ENCODE measurements around the gene PKIG.
"Not testable (repeated sequence)": the region's sequence is repeated elsewhere in the genome, so short reads cannot be mapped to it uniquely, and the experiment has no call there.

The PKIG gene

DNA sequence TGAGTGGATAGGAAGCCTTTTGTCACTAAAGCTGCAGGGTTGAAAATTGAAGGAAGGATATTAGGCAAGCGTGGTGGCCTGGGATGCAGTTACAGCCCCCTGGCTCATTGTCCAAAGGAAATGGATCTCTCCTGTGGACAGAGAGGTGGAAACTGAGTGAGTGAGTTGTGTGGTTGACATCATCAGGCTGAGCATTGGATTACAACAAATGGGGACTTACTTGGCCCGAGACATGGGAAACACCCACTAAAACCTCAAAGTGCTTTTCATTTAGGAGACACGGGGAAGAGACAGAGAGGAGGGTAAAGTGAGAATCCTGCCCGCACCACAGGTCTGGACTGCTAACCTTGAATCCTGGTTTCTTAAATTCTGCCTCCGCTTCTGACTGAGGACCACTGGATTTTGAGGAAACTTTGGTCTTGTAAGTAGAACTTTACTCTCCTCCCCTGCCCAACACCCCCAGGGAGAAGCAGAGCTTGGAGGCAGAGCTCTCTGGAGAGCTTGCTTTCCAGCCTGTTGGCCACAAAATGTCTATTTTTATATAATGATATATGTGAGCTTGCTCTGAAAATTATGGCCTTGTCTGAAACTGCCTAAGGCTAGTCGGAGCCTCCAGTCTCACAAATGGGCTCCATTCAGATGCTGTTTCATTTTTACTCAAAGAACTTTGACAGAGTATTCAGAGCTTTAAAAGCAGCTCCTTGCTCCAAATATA lies at the start of gene PKIG:
TSS of gene PKIG (plus strand) at position 269 of the 715 bp plus-strand sequence. CDS start 31,978 bp downstream, outside the sequence.
- DNase-seq (ENCODE audit: low spot score), result no peak

DNA sequence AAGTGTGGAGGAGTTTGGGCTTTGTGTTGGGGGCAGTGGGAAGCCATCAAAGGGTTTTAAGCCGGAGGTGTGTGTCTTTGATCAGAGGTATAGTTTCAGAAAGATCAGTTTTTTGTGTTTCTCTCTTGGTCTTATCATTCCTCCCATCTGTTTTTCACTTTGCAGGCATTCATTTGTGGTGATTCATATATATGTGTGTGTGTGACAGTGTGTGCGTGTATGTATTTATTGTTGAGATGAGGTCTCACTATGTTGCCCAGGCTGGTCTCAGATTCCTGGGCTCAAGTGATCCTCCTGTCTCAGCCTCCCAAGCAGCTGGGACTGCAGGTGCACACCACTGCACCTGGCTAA lies 49.4 kb upstream of the PKIG start:
- DNase-seq (ENCODE audit: low spot score), result no peak

DNA sequence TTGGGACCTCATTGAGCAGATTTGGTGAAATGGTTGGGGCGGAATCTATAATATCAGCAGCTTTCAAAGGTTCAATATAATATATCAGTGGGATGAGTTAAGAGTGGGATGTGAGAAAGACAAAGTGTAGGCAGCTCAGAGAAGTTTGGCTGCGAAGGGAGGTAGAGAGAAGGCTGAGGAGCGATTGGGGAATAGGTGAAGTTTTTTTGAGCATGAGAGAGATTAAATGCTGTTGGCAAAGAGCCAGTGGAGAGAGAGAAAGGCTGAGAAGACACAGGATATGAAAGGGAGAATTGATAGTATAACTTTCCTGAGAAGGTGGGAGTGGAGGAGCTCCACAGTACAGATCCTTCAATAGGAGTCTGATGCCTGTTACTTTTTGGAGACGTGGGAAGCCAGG lies 48.5 kb upstream of the PKIG start:
- DNase-seq (ENCODE audit: low spot score), result no peak

DNA sequence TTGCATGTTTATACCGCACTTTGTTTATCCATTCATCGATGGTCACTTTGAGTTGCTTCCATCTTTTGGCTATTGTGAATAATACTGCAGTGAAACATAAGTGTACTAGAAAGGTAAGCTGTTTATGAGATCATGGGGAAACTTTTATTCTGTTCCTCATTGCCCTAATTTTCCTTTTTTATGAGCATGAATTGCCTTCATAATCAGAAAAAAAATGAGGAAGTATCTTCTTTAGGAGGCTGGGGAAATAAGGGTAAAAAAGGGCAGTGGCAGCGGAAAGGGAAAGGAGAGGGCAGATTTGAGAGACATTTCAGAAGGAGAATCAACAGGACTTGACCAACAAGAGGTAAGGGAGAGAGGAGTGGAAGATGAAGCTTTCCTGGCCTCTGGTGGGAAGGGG lies 46.2 kb upstream of the PKIG start:
- no peak for DNase-seq (ENCODE audit: low spot score)

DNA sequence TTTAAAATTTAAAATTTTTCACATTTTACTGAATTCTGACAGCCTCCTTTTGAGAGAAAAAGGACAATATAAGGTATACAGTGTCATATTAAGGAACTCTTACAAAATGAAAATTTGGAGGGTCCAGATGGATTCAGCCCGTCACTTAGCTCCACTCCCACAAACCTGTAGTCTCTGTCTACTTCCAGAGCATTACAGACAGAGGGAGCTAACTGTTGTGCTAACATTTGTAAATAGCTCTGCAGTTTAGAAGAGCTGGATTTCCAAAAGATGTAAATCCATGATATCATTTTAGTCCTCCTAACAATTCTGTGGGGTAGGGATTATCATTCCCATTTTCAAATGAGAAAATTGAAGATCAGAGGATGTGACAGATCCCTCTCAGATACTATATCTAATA lies 44.4 kb upstream of the PKIG start:
- DNase-seq (ENCODE audit: low spot score), result no peak

DNA sequence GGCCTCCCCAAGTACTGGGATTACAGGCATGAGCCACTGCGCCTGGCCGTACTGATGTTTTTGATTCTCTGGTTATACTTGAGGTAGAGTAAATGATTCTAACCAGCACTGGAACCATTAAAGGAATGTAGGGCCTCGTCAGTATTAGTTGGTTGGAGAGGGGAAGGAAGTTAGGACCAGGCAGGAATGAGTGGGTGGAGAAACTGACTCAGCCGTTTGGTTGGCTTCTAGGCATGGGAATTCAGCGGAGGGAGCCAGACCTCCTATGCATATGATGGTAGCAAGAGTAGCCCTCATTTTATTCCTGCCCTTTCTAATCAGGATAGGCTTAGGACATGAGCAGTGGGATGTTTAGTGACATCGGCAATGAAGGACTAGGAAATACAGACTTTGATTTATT lies 41.5 kb upstream of the PKIG start:
- no peak for DNase-seq (ENCODE audit: low spot score)

DNA sequence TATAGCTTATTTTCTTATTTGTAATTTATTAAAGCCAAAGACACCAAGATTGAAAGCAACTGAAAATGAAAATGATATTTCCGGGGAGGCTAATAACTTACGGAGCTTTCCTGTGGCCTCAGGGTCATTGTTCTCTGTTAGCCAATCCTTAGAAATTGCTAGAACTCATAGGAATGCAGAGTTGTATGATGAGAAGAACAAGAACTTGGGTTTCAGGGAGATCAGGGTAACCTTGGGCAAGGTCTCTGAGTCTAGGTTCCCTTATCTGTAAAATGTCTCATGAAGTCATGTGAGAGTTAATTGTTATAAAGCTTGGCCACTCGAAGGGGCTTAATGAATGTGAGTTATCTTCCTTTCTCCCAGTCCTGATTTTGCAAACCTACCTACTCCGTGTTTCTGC lies 40.4 kb upstream of the PKIG start:
- DNase-seq (ENCODE audit: low spot score), result no peak

DNA sequence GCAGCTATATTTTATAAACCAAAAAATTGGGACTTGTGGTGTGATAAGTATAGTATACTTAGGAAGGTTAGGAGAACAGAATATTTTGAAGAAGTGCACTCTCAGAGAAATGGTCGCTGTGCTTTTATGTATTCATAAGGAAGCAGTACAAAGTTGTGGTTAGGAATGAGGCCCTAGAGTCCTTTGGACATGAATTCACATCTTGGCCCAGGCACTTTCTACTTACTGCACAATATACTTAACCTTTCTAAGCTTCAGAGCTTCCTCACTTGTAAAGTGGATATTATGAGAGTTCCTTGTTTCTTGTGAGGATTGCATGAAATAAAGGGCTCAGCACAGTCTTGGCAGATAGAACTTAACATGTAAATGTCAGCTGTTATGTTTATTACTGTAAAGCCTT lies 39.5 kb upstream of the PKIG start:
- no peak for DNase-seq (ENCODE audit: low spot score)

DNA sequence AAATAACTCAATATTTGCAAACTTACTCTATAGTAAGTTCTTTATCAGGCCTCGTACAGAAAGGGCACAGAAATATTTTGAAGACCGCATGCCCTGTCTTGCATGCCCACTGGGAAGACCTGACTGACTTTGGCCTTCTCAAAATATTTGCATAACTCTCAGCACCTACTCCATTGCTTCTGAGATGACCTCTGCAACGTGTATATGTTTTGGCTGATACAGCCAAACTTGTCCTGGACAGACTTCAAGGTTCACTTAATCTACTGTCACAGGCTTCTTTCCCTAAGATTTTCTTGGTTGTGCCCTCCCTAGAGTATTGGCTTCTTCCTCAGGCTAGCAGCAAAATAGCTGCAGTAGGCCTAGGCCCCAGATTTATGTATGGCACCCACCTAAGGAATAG lies 39.0 kb upstream of the PKIG start:
- DNase-seq (ENCODE audit: low spot score), result no peak

DNA sequence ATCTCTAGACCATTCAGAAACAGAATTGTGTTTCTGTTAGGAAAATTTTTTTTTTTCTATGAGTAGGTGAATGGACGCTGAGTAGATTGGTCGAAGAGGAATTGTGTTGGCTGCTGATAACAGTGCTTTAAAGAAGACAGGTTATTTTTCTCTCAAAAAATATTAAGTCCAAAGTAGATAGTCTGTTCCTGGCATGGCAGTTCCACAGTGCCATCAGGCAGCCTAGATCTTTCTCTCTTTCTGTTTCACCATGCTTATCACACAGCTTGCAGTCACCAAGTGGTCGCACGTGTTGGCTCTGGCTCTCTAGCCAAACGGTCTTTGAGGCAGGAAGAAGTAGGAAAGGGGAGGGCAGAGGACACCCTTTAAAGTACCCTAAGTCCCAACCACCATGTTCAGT lies 38.1 kb upstream of the PKIG start:
- DNase-seq (ENCODE audit: low spot score), result no peak

DNA sequence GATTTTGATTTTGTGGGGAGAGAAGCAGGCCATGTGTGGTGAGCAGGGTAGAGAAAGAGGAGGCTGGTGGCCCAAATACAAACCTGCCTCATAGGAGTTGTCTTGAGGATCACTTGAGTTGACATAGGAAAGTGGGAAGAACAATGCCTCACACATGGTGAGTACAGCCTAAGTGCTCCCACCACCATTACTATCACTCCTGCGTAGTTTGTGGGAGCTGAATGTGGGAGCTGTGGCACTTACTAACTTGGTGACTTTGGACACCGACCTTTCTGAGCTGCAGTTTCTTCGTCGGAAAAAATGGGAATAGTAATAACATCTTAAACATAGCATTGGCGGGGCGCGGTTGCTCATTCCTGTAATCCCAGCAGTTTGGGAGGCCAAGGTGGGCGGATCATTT lies 35.0 kb upstream of the PKIG start:
- no peak for DNase-seq (ENCODE audit: low spot score)

DNA sequence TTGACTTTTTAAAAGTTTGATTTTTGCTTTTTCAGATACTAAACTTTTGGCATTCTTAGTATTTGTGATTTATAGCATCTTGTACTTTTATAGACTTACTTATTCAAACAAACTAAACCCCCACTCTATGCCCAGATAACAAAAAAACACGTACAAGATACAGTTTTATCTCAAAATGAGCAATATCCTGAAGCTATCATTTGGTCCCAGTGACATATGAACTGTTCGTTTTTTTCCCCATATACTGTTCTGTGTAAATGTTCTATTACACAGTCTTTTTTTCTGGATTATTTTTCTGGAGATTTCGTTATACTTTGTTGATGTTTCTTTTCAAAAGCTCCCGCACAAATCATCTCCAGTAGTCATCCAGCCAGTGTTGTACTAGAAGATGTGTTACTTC lies 33.3 kb upstream of the PKIG start:
- no peak for DNase-seq (ENCODE audit: low spot score)

DNA sequence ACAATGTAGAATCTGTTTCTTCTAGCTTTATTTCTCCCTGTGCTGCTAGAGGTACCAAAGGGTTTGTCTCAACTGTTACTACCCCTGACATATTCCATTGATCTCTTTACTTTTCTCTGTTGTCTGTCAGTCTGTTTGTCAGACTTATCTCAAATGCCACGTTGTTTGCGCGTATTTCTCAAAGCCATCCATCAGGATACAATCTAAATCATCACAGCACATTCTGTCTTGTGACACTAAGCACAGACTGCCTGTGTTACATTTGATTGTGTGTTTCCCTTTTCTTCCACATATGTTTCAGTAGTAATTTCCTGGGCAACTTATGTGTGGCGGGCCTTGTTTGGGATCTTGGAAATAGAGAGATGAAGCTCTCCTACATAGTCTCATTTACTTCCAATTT lies 30.3 kb upstream of the PKIG start:
- no peak for DNase-seq (ENCODE audit: low spot score)

DNA sequence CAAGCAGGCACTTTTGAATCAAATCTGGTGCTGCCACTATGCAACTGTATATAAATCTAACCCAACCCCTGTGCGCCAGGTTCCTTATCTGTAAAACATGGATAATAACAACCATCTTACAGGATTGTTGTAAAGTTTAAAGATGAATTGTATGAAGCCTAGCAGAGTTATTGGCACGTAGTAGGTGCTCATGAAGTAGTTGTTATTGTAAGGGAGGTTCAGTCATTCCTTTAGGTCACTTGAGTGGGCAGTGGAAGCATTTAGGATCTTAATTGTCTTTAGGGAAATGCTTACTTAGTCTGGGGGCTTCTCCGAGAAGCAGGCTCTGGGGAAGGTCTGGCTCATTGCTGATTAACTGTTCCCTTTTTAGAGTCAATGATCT lies 29.8 kb upstream of the PKIG start:
- no peak for DNase-seq (ENCODE audit: low spot score)

DNA sequence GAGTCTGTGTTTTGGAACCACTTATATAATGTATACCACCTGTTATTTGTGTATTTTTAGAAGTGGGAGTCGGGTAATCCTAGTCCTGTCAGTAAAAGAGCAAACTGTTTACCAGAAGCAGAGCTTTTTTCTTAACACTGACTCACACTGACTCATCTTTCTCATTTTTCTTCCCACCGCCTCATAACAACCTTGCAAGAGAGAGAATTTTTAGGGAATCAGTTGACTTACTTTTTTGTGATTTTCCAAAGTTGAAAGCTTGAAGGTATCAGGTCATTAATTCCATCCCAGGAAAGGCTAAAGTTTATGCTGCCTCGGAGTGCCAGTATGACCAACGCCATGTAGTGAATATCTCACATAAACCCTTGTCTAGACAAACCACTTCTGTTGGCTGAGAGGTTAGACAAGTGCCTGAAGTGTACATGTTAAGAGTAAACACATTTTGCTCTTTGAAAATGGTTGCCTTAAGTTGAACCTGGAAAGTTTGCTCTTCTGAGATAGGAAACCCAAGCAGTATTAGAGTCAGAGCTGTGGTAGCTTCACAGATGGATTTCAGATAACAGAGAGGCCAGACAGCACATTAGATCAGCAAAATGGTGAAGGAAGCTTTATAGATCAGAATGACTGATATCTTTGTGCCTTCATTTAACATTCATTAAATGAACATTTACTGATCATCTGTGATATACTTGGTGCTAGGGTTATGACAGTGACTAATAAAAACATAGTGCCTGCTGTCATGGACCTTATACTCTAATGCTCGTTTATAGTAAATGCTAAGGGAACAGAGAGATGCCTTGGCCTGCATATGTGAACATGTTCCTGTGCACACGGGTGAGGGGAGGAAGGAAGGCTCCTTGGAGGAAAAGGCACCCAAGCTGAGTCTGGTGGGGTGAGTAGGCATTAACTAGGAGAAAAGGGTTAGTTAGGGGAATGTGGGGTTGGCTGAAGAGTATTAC lies 29.1 kb upstream of the PKIG start:
- DNase-seq (ENCODE audit: low spot score), result no peak

DNA sequence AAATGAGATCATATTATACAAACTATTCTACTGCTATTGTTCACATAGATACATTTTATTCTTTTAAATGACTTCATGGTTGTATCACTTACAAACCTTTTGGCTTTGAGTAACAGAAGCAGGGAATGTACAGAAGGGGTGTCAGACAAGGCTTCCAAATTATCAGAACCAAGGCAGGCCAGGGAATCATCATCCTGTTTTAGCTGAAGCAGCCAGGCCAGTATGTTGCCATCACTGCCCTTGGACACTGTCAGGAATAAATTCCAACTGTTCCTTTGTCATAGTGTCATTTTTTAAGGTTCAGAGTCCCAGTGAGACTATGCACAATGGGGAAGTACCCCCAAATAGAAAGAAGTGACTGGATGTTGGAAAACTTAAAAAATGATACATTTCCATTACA lies 23.1 kb upstream of the PKIG start:
- DNase-seq (ENCODE audit: low spot score), result no peak

DNA sequence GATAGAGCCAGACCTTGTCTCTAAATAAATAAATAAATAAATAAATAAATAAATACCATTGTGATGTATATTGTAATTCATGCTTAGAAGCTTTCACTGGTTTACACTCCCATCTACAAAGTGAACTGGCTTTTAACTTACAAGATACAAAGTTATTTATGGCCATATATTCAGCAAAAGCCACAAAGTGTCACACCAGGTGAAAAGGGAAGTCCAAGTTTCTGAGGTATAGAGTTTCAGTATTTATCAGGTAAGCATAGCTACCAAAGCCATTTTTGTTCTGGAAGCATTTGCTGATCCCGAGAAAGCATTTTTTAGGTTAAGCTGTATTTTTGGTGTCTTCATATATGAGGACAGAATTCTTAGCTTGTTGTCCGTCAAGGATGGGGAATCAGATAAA lies 22.1 kb upstream of the PKIG start:
- peak; percentile 26 for DNase-seq (ENCODE audit: low spot score)

DNA sequence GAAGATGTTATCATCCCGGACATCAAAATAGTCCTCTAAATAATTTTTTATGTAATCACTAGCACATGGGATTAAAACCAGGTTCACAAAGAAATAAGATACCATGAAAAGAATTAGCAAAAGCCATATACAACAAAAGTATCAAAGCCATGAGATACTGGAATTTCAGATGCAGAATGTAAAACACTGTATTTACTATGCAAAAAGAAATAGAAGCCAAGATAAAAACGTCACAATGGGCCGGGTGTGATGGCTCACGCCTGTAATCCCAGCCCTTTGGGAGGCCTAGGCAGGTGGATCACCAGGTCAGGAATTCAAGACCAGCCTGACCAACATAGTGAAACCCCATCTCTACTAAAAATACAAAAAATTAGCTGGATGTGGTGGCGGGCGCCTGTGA lies 21.6 kb upstream of the PKIG start:
- not testable (repeated sequence) for DNase-seq (ENCODE audit: low spot score)

DNA sequence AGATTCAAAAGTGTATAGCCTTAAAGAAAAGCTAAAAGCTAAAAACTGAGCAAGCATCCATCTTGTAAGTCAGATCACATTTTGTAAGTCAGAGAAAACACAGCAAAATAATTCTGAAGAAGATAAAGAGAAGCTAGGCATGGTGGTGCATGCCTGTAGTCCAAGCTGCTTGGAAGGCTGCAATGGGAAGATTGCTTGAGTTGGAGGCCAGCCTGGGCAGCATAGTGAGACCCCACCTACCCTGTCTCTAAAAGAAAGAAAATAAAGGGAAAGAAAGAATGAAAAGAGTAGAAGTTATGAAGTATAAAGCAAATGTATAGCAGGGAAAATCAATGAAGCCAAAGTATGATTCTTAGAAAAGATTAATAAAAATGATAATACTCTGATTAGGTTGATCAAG lies 20.5 kb upstream of the PKIG start:
- DNase-seq (ENCODE audit: low spot score), result no peak

DNA sequence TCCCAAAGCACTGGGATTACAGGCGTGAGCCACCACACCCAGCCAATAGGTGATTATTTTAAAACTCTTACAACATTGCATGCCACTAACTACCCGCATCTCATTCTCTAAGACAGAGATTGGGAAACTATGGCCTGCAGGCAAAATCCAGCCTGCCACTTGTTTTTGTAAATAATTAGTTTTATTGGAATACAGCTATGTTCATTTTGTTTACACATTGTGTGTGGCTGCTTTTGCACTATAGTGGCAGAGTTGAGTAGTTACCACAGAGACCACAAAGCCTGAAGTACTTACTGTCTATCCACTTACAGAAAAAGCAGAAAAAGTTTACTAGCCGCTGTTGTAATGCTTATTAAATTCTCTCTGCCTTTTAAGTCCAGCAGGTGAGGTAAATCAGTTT lies 16.4 kb upstream of the PKIG start:
- no peak for DNase-seq (ENCODE audit: low spot score)

DNA sequence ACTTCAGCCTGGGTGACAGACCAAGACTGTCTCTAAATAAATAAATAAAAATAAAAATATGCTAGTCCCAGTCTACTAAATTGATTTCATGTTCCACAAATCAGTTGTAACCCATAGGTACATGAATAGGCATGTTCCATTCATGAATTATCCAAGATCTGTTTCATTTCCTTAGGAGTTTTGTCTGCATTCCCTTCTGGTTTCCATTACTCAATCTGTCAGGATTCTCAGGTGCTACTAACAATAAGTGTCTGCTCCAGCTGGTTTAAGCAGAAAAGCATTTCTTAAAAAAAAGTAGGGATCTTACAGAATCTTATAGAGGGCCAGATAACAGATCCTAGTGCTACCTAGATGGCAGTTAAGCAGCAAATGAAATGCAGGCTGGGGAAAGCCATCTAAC lies 15.6 kb upstream of the PKIG start:
- DNase-seq (ENCODE audit: low spot score), result no peak

DNA sequence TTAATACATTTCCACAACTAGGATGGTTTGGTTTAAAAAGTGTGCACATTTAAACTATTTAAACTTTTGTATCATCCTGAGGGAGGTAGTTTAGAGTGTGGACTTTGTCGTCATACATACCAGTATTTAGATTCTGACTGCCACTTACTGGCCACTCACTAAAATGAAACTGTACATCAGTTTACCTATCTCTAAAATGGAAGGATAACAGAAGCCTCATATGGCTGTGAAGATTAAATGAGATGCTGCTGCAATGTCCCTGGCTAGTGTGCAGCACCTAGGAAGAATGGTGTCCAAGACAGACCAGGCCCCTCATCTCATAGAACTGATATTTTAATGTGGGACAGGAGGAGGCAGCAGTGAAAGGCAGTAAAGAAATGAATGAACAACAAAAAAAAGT lies 12.0 kb upstream of the PKIG start:
- DNase-seq (ENCODE audit: low spot score), result no peak

DNA sequence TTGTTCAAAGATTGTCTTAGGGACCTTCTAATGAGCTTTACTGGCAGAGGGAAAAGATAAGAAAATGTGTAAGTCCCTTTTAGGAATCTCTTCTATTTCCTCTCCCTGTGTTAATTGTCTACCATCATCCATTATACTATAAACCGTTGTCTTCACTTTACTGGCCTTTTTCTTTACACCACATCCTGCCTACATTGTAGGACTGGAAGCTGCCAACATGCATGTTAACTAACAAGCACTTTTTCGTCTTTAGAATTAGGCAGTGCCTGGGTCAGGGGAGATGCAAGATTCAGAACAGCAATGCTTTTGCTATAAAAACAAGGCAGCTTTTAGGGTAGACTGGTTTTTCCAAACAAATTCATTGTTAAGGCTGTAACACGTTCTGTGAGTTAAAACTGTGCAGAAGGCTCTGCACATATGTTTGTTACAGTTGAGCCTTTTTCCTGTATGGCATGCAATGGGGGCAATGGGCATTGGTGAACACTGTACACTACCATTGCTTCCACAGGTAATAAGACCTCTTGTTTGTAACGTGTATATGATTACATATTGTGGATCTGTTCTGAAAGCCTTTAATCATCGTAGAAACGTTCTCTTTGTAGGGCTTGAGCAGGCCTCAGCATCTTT lies 10.9 kb upstream of the PKIG start:
- DNase-seq (ENCODE audit: low spot score), result no peak

All from germinal center (tissue), 1 donor.